Measurements from ENCODE around the gene UROC1. TPM values are rescaled to one million over a fixed set of nuclear protein-coding genes. Genes with fewer than 3 reads are reported as not detected.

Gene UROC1
- total RNA-seq, 2 donors from 2014 or later = 0.17 TPM; not detected in 1

DNA sequence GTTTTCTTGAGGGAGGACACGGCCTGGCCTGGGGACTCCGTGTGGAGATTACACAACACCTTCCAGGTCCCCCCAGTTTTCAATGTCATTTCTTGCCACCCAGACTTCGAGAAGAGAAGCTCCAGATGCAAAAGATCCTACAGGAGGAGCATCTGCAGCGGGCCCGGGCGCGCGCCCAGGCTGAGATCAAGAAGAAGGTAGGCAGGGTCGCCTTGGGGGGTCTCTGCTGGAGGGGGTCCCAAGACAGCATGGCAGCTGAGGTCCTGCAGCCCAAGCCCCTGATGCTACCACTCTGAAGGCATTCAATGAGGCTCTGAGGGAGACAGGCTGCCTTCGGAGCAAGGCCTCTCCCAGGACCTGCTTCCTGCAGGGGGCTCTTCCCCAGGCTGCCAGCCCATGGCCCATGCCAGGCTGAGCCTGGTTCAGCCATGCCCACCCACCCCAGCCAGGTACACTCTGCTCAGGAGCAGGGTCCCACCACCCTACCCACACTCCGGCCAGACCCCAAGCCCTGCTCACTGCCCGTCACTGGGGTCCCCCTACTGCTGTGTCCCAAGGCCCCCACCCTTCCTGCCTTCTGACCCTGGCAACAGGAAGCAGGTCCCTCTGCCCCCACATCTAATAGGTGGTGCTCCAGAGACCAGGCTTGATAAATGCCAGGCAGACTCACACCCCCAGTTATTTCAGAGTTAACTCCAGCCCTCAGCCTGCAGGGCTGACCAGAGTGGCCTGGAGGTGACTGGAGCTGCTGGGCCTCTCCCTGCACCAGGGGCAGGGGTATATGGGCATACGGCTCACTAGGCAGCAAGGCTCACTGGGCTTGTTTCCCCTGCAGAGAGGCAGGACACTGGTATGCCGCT lies 81.9 kb downstream of the UROC1 start:
- H3K9me3 ChIP-seq = no peaks in the 10 kb centered on the region
- H3K4me3 ChIP-seq = no peak overlapping the region
- no peaks in the 10 kb centered on the region for H3K4me1 ChIP-seq (replicated peaks)
- no peaks in the 10 kb centered on the region for H3K36me3 ChIP-seq
- no peak for DNase-seq (ENCODE audit: low spot score)
- H3K27ac ChIP-seq = no peak overlapping the region
- TF ChIP-seq, protein P1, sequence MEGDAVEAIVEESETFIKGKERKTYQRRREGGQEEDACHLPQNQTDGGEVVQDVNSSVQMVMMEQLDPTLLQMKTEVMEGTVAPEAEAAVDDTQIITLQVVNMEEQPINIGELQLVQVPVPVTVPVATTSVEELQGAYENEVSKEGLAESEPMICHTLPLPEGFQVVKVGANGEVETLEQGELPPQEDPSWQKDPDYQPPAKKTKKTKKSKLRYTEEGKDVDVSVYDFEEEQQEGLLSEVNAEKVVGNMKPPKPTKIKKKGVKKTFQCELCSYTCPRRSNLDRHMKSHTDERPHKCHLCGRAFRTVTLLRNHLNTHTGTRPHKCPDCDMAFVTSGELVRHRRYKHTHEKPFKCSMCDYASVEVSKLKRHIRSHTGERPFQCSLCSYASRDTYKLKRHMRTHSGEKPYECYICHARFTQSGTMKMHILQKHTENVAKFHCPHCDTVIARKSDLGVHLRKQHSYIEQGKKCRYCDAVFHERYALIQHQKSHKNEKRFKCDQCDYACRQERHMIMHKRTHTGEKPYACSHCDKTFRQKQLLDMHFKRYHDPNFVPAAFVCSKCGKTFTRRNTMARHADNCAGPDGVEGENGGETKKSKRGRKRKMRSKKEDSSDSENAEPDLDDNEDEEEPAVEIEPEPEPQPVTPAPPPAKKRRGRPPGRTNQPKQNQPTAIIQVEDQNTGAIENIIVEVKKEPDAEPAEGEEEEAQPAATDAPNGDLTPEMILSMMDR (IDR thresholded peaks at IDR 0.05) = no peak
- TF ChIP-seq POLR2A (IDR thresholded peaks at IDR 0.05) (no peak), POLR2AphosphoS5 (IDR thresholded peaks at IDR 0.05) (no peak)
- no peaks in the 10 kb centered on the region for H3K27me3 ChIP-seq (replicated peaks; ENCODE audit: insufficient read depth)
- intact Hi-C loops (cut with DNase I) = no loop called here
- WGBS = 92% methylated on average over 14 of the region's 14 CpGs

DNA sequence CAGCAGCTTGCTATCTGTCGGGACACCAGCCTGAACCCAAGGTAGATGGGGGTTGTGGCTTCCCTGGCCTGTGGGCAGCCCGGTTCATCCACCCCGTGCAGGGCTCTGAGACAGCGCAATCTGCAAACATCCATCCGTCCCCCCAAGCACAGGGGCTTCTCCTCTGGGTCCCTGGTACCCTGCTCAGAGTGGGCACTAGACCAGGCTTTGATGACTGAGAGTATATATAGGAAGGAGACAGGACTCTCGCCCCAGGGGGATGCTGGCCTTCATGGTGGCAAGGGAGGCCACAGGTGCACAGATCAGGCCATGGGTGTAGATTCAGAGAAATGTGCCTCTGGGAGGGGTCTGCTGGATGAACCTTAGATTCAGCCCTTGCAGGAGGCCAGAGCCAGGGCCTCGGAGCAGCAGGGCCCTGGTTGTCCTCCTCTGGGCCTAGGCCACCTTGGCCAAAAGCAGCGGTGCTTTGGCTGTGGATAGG lies 82.6 kb downstream of the UROC1 start:
- no peaks in the 10 kb centered on the region for H3K4me1 ChIP-seq (replicated peaks)
- H3K27ac ChIP-seq = no peak overlapping the region
- no peaks in the 10 kb centered on the region for H3K27me3 ChIP-seq (replicated peaks; ENCODE audit: insufficient read depth)
- no peak for TF ChIP-seq POLR2AphosphoS5 (IDR thresholded peaks at IDR 0.05)
- TF ChIP-seq POLR2A (IDR thresholded peaks at IDR 0.05) = no peak
- TF ChIP-seq, protein P1 (IDR thresholded peaks at IDR 0.05) = no peak
- no peak overlapping the region for H3K4me3 ChIP-seq
- intact Hi-C loops (cut with DNase I) = no loop called here
- 89% methylated on average over 8 of the region's 8 CpGs for WGBS
- no peaks in the 10 kb centered on the region for H3K36me3 ChIP-seq
- DNase-seq (ENCODE audit: low spot score) = no peak
- no peaks in the 10 kb centered on the region for H3K9me3 ChIP-seq

DNA sequence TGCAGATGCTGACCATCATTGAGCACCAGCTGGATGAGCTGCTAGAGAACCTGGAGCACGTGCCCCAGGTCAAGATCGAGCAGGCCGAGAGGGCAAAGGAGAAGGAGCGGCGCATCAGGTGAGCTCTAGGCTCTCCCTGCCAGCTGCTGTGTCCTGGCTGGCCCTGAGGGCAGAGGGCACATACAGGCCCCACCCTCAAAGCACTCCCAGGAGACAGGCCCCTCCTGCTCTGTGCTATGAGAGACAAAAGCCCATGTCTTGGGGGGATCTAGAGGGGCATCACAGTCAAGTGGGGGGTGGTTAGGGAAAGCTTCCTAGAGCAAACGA lies 83.3 kb downstream of the UROC1 start:
- Histone ChIP-seq H3K27ac (no peak overlapping the region), H3K9me3 (no peaks in the 10 kb centered on the region), H3K4me1 (replicated peaks) (no peaks in the 10 kb centered on the region), H3K4me3 (no peak overlapping the region), H3K27me3 (replicated peaks; ENCODE audit: insufficient read depth) (no peaks in the 10 kb centered on the region), H3K36me3 (no peaks in the 10 kb centered on the region)
- no peak for DNase-seq (ENCODE audit: low spot score)
- TF ChIP-seq, protein P1 (IDR thresholded peaks at IDR 0.05) = no peak
- TF ChIP-seq POLR2A (IDR thresholded peaks at IDR 0.05) (no peak), POLR2AphosphoS5 (IDR thresholded peaks at IDR 0.05) (no peak)
- intact Hi-C loops (cut with DNase I) = no loop called here
- 92% methylated on average over 6 of the region's 6 CpGs for whole genome bisulfite sequencing

DNA sequence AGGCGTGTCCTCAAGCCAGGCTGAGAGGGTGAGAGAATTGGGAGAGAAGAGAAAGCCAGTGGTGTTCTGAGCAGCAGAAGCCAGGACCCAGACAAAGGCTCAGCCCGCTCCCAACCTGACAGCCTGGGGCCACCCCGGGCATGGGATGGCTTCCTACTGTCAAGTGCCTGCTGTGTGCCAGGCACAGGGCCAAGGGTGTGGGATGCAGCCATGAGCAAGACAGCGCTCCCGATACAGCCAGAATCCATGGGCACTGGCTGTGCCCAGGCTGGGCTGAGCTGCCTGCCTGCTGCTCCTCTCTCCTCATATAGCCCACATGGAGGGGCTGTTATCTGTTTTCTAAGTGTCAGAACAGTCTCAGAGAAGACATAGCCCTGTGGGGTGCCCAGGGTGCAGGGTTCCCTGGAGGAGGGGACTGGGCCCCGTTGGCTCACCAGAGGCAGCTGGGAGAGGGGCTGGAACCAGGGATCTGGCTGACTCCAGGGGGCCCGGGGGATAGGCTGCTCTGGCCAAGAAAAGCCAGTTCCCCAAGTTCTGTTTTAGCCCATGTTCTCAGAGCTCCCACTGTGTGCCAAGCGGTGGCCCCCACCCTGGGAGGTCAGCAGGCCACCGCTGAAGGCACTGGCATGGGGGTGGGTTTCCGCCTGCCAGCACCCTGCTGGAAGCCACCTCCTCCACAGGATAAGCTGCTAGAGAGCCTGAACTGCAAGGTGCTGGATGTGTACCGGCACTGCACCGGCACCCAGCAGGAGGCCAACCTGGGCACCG lies 83.9 kb downstream of the UROC1 start:
- DNase-seq (ENCODE audit: low spot score) = no peak
- Histone ChIP-seq H3K4me3 (no peak overlapping the region), H3K4me1 (replicated peaks) (no peaks in the 10 kb centered on the region), H3K9me3 (no peaks in the 10 kb centered on the region), H3K27me3 (replicated peaks; ENCODE audit: insufficient read depth) (no peaks in the 10 kb centered on the region), H3K27ac (no peak overlapping the region), H3K36me3 (no peaks in the 10 kb centered on the region)
- intact Hi-C loops (cut with DNase I) = no loop called here
- TF ChIP-seq, protein P1 (IDR thresholded peaks at IDR 0.05) = no peak
- TF ChIP-seq POLR2AphosphoS5 (IDR thresholded peaks at IDR 0.05) = no peak
- no peak for TF ChIP-seq POLR2A (IDR thresholded peaks at IDR 0.05)
- 84% methylated on average over 13 of the region's 13 CpGs for WGBS

Measured in prostate gland (tissue), 2 donors.